GM12891 (cell line): ENCODE data around the gene CDS2.

Source experiments
- PAX5 ChIP-seq: IDR thresholded peaks from 2 replicates; pipeline ENCODE4 v1.6.1; 2011; ENCODE audit warnings: low read length, moderate library complexity, mild to moderate bottlenecking; ENCODE audit not compliant: insufficient read depth, severe bottlenecking
- POLR2A ChIP-seq: IDR thresholded peaks from 2 replicates; pipeline ENCODE4 v1.6.1; 2011; ENCODE audit warnings: low read depth, low read length, control low read depth
- POLR2AphosphoS5 ChIP-seq: IDR thresholded peaks from 2 replicates; pipeline ENCODE4 v1.6.1; 2011; ENCODE audit warnings: low read depth, low read length, control low read depth
- TAF1 ChIP-seq: IDR thresholded peaks from 2 replicates; pipeline ENCODE4 v1.6.1; 2011; ENCODE audit warnings: low read depth, low read length, control low read depth

DNA sequence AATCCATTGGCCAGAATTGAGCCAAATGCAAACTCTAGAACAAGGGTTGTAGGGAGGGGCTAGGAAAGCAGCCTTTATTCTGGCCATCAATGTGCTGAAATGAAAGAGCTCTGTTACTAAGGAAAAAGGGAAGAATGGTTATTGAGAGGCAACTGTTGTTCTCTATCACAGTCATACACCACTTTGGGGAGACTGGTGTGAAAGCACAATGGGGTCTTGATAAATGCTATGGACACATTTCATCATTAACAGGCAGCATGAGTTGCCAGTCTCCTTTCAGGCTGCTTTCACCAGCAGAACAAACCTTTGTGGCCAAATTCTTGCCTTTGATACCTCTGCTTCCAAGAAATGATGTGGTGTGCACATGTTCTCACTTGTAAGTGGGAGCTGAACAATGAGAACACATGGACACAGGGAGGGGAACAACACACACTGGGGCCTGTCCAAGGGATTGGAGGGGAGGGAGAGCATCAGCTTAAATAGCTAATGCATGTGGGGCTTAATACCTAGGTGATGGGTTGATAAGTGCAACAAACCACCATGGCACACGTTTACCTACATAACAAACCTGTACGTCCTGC, 86.2 kb downstream of the CDS2 start:
- no peak for TF ChIP-seq POLR2AphosphoS5
- TF ChIP-seq POLR2A, result no peak
- no peak for TF ChIP-seq TAF1
- TF ChIP-seq PAX5, result no peak
